ENCODE data around the gene GDPGP1. TPM values are rescaled to one million over a fixed set of nuclear protein-coding genes. Genes with fewer than 3 reads are reported as not detected.

The GDPGP1 gene
- total RNA-seq, 2 donors from 2014 or later, result 4.8 to 5.4 TPM

- TF ChIP-seq, protein P1, sequence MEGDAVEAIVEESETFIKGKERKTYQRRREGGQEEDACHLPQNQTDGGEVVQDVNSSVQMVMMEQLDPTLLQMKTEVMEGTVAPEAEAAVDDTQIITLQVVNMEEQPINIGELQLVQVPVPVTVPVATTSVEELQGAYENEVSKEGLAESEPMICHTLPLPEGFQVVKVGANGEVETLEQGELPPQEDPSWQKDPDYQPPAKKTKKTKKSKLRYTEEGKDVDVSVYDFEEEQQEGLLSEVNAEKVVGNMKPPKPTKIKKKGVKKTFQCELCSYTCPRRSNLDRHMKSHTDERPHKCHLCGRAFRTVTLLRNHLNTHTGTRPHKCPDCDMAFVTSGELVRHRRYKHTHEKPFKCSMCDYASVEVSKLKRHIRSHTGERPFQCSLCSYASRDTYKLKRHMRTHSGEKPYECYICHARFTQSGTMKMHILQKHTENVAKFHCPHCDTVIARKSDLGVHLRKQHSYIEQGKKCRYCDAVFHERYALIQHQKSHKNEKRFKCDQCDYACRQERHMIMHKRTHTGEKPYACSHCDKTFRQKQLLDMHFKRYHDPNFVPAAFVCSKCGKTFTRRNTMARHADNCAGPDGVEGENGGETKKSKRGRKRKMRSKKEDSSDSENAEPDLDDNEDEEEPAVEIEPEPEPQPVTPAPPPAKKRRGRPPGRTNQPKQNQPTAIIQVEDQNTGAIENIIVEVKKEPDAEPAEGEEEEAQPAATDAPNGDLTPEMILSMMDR (conservative IDR thresholded peaks at IDR 0.05), result no peak
- Mint-ChIP-seq H3K4me1 (peaks cover 17% of the 10 kb centered on the region), H3K36me3 (ENCODE audit: low read depth) (peaks cover 3% of the 10 kb centered on the region), H3K9me3 (no peaks in the 10 kb centered on the region), H3K27me3 (ENCODE audit: insufficient read depth) (no peaks in the 10 kb centered on the region), H3K27ac (no peak overlapping the region), H3K4me3 (peak overlapping the region; percentile 77)
- H3K27ac ChIP-seq (ENCODE audit: low read depth, low read length), result no peak overlapping the region
- no peaks in the 10 kb centered on the region for H3K36me3 ChIP-seq (ENCODE audit: control insufficient read depth, insufficient read depth, low read length)
- peaks cover 6% of the 10 kb centered on the region for H3K27me3 ChIP-seq (ENCODE audit: control insufficient read depth, insufficient read depth, low read length, poor library complexity, severe bottlenecking)
- H3K4me3 ChIP-seq (ENCODE audit: low read length), result peak overlapping the region; percentile 89
- no peak for DNase-seq
- peaks cover 3% of the 10 kb centered on the region for H3K4me1 ChIP-seq (ENCODE audit: control insufficient read depth, insufficient read depth, low read length)
- H3K9ac ChIP-seq (ENCODE audit: extremely low read depth, low read length, poor library complexity, severe bottlenecking), result no peak overlapping the region
- WGBS, 2 experiments (ENCODE audit: insufficient coverage in 1 of 2, insufficient read length in 1 of 2), result 95 to 97% methylated on average over 4 of the region's 4 CpGs
- no peaks in the 10 kb centered on the region for H3K9me3 ChIP-seq (ENCODE audit: control insufficient read depth, low read length)
Observed at GRCh38 chr15:90202929-90203328, 31.1 kb upstream of the GDPGP1 start.

GRCh38 chr15:90203473-90203872, 30.5 kb upstream of the GDPGP1 start:
- Histone ChIP-seq H3K4me1 (ENCODE audit: control insufficient read depth, insufficient read depth, low read length) (peaks cover 3% of the 10 kb centered on the region), H3K27me3 (ENCODE audit: control insufficient read depth, insufficient read depth, low read length, poor library complexity, severe bottlenecking) (peaks cover 6% of the 10 kb centered on the region), H3K9ac (ENCODE audit: extremely low read depth, low read length, poor library complexity, severe bottlenecking) (no peak overlapping the region), H3K36me3 (ENCODE audit: control insufficient read depth, insufficient read depth, low read length) (no peaks in the 10 kb centered on the region), H3K27ac (ENCODE audit: low read depth, low read length) (no peak overlapping the region), H3K9me3 (ENCODE audit: control insufficient read depth, low read length) (no peaks in the 10 kb centered on the region), H3K4me3 (ENCODE audit: low read length) (no peak overlapping the region)
- H3K36me3 Mint-ChIP-seq (ENCODE audit: low read depth), result peaks cover 3% of the 10 kb centered on the region
- peaks cover 17% of the 10 kb centered on the region for H3K4me1 Mint-ChIP-seq
- TF ChIP-seq, protein P1 (conservative IDR thresholded peaks at IDR 0.05), result no peak
- 90 to 96% methylated on average over 7 of the region's 7 CpGs for WGBS, 2 experiments (ENCODE audit: insufficient coverage in 1 of 2, insufficient read length in 1 of 2)
- no peaks in the 10 kb centered on the region for H3K9me3 Mint-ChIP-seq
- H3K27ac Mint-ChIP-seq, result no peak overlapping the region
- peak overlapping the region; percentile 77 for H3K4me3 Mint-ChIP-seq
- DNase-seq, result no peak
- no peaks in the 10 kb centered on the region for H3K27me3 Mint-ChIP-seq (ENCODE audit: insufficient read depth)

GRCh38 chr15:90203922-90204321, 30.1 kb upstream of the GDPGP1 start:
- peaks cover 6% of the 10 kb centered on the region for H3K27me3 ChIP-seq (ENCODE audit: control insufficient read depth, insufficient read depth, low read length, poor library complexity, severe bottlenecking)
- peaks cover 3% of the 10 kb centered on the region for H3K4me1 ChIP-seq (ENCODE audit: control insufficient read depth, insufficient read depth, low read length)
- no peaks in the 10 kb centered on the region for H3K36me3 ChIP-seq (ENCODE audit: control insufficient read depth, insufficient read depth, low read length)
- no peak overlapping the region for H3K27ac Mint-ChIP-seq
- TF ChIP-seq, protein P1 (conservative IDR thresholded peaks at IDR 0.05), result no peak
- no peak overlapping the region for H3K4me3 Mint-ChIP-seq
- DNase-seq, result no peak
- peaks cover 3% of the 10 kb centered on the region for H3K36me3 Mint-ChIP-seq (ENCODE audit: low read depth)
- no peaks in the 10 kb centered on the region for H3K9me3 ChIP-seq (ENCODE audit: control insufficient read depth, low read length)
- H3K27me3 Mint-ChIP-seq (ENCODE audit: insufficient read depth), result no peaks in the 10 kb centered on the region
- no peak overlapping the region for H3K4me3 ChIP-seq (ENCODE audit: low read length)
- peaks cover 17% of the 10 kb centered on the region for H3K4me1 Mint-ChIP-seq
- no peak overlapping the region for H3K9ac ChIP-seq (ENCODE audit: extremely low read depth, low read length, poor library complexity, severe bottlenecking)
- no peak overlapping the region for H3K27ac ChIP-seq (ENCODE audit: low read depth, low read length)
- 92 to 100% methylated on average over 4 to 8 of the region's 8 CpGs for WGBS, 2 experiments (ENCODE audit: insufficient coverage in 1 of 2, insufficient read length in 1 of 2)
- no peaks in the 10 kb centered on the region for H3K9me3 Mint-ChIP-seq

All from endodermal cell (in vitro differentiated cells).